Fibroblast of skin of back (primary cell): ENCODE measurements around the gene TRPM3.

Experiments used
- DNase-seq: peaks from one replicate; pipeline ENCODE4 v3.0.0-alpha.2; 2013

TRPM3 gene

GRCh38 chr9:71097671-71098070, 23.8 kb downstream of the TRPM3 start:
- no peak for DNase-seq

GRCh38 chr9:71096421-71097108, 24.9 kb downstream of the TRPM3 start:
- DNase-seq, result no peak

- no peak for DNase-seq
These were observed 26.6 kb downstream of the TRPM3 start for GRCh38 chr9:71094708-71095251.

DNA sequence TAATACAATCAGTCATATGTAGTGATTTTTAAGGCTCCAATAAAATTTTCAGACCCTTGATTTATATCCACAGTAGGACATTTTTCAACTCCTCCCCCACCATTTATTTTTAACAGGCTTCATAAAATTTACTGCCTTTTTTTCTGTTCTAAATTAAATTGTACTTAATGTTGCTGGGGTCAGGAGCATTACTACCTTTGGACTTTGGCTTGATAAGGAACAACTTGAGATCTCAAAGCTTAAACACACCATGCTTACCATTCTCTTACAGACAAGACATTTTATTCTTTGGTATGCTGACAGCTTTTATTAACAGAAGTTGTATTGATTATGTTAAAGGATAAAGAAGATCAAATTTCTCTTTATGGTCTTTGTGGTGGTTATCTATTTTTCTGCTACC, 30.5 kb downstream of the TRPM3 start:
- DNase-seq, result no peak

DNA sequence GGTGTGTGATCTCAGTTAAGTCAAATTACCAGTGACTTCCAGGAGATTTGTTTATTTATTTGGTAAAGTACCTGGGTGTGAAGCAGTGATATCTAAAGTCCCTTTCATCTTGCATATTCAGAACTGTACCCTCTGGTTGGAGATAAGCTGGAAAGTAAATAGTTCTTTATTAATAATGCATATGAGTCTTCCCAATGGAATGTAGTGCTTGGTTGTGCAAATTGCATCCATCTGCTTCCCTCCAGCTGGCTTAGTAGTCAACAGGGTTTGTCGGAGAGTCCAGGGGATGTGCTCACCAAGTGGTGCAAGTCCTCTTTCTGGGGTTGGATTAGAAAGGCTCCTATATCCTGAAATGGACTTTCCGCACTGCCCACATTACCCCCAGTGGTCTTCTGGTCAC, 42.0 kb downstream of the TRPM3 start:
- peak; percentile 28 for DNase-seq

DNA sequence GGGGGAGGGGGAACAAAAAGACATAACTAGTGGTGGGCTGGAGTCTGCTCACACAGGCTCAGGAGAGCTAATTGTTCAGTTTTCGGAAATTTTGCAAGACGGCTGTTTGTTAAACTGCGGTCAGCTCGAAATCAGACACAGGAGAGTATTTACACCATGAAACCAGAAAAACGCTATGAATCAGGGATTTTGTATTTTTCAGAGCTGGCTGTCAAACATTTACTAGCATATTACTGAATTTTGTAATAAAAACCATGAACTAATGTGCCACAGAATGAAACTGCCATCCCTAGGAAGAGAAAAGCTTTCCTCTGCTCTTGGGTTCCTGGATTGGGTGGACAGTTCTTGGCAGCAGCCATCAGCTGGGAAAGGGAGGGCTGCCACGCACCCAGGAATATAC, 45.3 kb downstream of the TRPM3 start:
- DNase-seq, result no peak

DNA sequence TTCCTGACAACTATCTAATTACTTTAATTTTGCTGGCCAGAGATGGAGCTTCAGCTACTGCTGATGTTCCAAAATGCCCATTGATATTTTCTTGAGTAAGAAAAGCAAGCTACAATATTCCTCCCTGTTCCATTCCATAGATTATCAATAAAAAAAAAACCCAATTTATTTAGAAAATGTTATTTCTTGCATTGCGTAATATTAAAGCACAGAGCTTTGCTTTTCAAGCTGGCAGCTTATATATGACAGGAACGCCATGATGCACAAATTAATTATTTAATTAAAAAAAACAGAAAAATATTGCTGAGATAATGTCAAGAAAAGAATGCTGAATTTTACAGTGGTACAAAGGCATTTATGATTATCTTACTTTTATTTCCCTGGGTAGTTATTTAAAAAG, 47.9 kb downstream of the TRPM3 start:
- DNase-seq, result no peak

DNA sequence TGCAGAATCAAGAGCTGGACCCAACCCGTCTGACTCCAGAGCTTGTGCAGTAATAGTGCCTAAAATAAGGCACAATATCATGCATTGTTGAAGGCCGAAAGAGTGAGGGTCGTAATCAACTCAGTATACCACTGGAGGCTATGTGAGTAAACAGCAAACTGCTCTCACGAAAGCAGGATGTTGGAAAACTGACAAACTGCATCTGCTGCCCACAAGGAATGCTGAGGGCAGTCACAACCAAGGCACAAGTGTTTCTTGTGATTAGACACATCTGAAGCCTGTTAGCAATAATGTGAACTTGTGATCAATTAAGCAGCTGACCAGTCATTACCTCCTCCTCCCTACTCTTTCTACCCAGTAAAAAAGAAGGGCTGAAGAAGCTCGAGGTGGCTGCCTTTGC, 48.8 kb downstream of the TRPM3 start:
- DNase-seq, result no peak

DNA sequence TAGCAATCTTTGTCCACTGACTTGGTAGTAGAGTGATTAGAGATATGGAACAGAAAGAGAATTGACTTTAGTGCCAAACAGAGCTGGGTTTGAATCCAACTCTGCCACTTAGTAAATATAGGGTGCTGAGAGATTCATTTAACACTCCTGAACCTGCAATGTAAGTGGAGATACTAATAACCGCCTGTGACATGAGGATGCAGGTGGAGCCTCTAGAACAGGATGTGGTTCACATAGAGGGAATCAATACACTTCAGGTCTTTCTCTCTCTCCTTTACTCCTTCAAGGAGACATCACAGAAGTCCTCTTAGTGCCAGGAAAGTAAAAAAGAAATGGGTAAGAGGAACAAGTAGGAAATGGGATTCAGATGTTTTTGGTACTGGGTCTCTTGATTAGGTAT, 49.8 kb downstream of the TRPM3 start:
- DNase-seq, result no peak

DNA sequence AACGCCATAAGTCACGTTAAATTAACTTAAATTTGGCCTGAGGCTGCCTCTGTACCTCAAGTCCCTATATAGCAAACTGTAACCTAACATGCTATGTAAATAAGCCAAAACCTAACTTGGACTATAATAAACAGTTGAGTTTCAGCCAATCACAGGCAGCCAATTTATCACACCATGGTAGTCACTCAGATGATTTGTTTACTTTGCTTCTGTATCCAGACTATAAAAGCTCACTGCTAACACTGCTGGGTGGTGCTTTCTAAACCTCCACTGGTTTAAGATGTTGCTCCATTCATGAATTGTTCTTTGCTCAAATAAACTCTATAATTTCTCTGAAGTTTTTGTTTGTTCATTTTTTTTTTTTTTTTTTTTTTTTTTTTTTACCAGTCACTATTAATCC, 62.8 kb downstream of the TRPM3 start:
- DNase-seq, result no peak

DNA sequence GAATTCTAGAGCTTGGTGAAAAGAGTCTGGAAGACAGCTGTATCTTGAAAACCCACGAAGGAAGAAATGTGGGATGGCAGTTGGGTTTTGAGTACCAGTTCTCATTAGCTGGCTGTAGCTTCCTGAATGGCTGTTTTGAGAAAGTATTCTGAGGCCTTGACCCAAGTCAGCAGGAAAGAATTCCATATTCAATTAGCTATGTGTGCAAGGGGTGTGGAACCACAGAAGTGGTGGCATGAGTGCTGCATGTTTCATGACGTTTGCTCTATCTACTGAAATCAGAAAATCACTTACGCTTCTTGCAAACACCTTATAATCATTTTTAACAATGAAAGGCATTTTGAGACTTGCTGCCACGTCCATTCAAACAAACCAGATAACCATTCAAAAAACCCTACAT, 69.1 kb downstream of the TRPM3 start:
- no peak for DNase-seq

- DNase-seq, result no peak
These were observed 73.1 kb downstream of the TRPM3 start for GRCh38 chr9:71048280-71048679.

- no peak for DNase-seq
These were observed 78.9 kb downstream of the TRPM3 start for GRCh38 chr9:71042448-71042990.

DNA sequence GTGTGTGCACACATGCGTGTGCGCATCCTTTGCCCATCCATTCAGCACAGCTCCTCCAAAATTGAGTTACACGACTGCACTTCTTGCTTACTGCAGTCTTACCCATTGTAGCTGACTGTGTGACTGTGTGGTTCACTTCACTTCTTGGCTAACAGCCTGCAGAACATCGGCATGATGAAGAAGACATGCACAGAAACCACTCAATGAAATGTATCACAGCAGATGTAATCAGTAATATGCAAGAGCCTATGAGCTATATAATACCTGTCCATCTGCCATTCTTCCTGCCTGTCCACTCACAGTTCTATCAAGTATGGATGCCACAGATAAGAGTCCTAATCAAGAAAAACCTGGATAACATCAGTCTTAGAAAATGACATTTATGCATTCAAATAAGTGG, 83.9 kb downstream of the TRPM3 start:
- no peak for DNase-seq

- DNase-seq, result peak; percentile 7
These were observed 84.9 kb downstream of the TRPM3 start for GRCh38 chr9:71036501-71036900.

DNA sequence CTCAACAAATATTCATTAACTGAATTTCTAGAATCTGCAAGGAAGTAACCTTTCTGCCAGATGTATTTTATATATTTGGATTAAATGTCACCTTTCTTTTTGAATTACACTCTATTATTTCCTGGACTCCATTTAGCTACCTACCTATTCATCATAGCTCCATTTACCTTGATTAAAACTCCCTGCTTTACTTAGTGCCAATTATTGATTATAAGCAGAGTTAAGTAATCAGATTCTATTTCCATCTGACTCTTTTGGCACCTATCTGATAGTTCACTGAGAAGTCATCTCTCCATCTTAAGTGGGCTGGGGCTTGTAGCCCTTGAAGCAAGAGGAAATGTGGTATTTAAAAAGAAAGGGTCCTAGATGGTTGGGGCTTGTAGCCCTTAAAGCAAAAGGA, 88.6 kb downstream of the TRPM3 start:
- no peak for DNase-seq

DNA sequence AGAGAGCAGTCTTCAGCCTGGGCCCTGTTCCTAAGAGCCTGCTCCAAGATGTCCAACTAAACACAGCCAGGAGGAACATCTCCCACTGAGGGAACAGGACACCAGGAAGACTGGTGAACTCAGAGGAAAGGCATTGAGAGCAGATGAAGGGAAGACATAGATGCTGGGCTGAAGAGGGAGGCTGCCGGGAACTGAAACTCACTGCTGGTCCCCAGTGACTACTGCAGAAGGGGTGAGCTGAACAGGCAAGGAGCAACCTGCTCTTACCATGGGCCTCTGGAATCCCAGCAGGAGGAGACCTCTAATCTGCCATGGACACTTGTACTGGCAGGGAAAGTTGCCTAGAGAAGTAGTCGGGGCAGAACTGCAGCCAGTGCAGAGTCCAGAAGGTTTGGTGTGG, 95.7 kb downstream of the TRPM3 start:
- peak; percentile 12 for DNase-seq

DNA sequence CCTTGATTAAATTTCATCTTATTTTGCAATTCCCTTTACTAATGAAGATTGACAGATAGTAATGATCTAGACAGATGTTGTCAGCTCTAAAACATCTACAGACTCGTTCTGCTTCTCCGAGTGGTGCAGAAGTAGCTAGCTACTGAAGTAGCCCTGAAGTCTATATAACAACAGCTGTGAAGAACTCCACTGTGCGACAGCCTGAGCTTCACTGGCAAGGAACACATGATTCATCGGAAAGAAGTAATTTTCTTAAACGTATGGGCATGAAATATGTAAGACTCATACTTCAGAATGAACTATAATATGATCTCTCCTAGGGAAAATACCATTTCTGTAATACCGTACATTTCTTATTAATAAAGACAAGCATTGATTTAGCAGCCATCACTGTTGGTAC, 96.2 kb downstream of the TRPM3 start:
- peak; percentile 37 for DNase-seq

- no peak for DNase-seq
These were observed 111.2 kb downstream of the TRPM3 start for GRCh38 chr9:71010258-71010657.

- no peak for DNase-seq
These were observed 116.0 kb downstream of the TRPM3 start for GRCh38 chr9:71005456-71005855.

GRCh38 chr9:71004196-71004595, 117.2 kb downstream of the TRPM3 start:
- no peak for DNase-seq

DNA sequence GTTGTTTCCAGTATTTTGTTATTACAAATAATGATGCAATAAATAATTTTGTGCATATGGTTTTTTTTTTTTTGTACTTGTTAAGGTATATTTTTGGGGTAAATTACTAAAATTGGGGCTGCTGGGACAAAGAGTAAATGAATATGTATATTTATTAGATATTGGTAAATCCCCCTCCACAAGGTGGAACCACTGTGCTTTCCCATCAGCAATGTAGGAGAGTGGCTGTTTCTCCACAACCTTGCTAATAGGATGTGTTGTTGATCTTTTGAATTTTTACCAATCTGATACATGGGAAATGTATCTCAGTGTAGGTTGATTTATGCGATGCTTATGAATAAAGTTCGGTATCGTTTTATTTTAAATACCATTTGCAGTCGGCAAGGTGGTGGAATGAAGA, 118.1 kb downstream of the TRPM3 start:
- DNase-seq, result no peak

GRCh38 chr9:71001780-71002386, 119.5 kb downstream of the TRPM3 start:
- peak; percentile 18 for DNase-seq

- DNase-seq, result peak; percentile 37
These were observed 122.5 kb downstream of the TRPM3 start for GRCh38 chr9:70998962-70999361.
